Brain microvascular endothelial cell (primary cell): ENCODE results near the gene POLR3GL.
"Not testable (repeated sequence)": the region's sequence is repeated elsewhere in the genome, so short reads cannot be mapped to it uniquely, and the experiment has no call there.

Experiments
- DNase-seq: peaks from one replicate; pipeline ENCODE4 v3.0.0-alpha.2; 2020
- H3K27ac ChIP-seq: fragments of 250-450 bp; sonication (Bioruptor Pico); 2 replicates; pipeline ENCODE4 v1.5.1; 2020; ENCODE audit warnings: mild to moderate bottlenecking, moderate library complexity
- H3K27me3 ChIP-seq: fragments of 250-450 bp; sonication (Bioruptor Pico); replicated peaks from 2 replicates; pipeline ENCODE4 v1.5.1; 2020; ENCODE audit warnings: mild to moderate bottlenecking
- H3K36me3 ChIP-seq: fragments of 250-450 bp; sonication (Bioruptor Pico); replicated peaks from 2 replicates; pipeline ENCODE4 v1.5.1; 2020; ENCODE audit warnings: mild to moderate bottlenecking
- H3K4me3 ChIP-seq: 2 replicates; pipeline ENCODE4 v1.5.1; 2011; ENCODE audit warnings: low read depth, mild to moderate bottlenecking, control low read depth, low read length, moderate library complexity
- in situ Hi-C: cut with HindIII; loops from 2 replicates; pipeline ENCODE4 v1.10.0; 2017; ENCODE audit warnings: low sequenced_read_pairs, low pct_ligation_motif_present
- TF ChIP-seq, protein P1 (sequence below): IDR thresholded peaks from 2 replicates; pipeline ENCODE4 v1.5.1; 2011; ENCODE audit warnings: low read depth, mild to moderate bottlenecking, moderate library complexity, low read length, control low read depth, inconsistent platforms; ENCODE audit errors: missing control alignments

The POLR3GL gene

DNA sequence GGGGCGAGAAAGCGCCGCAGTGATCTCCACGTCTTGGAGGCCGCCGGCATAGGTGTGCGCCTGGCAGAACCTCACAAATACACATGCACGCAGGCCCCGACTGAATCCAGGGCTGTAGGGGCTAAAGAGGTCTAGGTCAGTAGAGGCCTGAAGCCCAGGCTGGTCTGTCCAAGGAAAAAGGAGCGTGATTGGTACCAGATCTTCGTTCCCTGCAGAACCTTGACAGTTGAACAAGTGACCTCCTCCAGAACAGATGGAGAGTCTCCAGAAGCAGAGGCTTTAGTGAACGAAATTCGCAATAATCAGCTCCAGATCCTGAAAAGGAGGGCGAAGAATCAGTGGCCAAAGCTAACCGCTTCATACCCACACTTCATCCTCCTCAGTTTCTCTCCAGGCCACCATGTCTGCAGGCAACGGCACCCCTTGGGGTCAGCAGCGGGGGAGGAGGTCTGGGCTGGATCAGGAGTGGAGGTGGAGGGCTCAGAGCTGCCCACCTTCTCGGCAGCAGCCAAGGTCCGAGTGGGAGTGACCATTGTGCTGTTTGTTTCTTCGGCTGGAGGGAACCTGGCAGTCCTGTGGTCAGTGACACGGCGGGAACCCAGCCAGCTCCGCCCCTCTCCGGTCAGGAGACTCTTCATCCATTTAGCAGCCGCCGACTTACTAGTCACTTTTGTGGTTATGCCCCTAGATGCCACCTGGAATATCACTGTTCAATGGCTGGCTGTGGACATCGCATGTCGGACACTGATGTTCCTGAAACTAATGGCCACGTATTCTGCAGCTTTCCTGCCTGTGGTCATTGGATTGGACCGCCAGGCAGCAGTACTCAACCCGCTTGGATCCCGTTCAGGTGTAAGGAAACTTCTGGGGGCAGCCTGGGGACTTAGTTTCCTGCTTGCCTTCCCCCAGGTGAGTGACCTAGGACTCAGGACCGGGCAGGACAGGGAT is 45.2 kb upstream of the POLR3GL start:
- TF ChIP-seq, protein P1, sequence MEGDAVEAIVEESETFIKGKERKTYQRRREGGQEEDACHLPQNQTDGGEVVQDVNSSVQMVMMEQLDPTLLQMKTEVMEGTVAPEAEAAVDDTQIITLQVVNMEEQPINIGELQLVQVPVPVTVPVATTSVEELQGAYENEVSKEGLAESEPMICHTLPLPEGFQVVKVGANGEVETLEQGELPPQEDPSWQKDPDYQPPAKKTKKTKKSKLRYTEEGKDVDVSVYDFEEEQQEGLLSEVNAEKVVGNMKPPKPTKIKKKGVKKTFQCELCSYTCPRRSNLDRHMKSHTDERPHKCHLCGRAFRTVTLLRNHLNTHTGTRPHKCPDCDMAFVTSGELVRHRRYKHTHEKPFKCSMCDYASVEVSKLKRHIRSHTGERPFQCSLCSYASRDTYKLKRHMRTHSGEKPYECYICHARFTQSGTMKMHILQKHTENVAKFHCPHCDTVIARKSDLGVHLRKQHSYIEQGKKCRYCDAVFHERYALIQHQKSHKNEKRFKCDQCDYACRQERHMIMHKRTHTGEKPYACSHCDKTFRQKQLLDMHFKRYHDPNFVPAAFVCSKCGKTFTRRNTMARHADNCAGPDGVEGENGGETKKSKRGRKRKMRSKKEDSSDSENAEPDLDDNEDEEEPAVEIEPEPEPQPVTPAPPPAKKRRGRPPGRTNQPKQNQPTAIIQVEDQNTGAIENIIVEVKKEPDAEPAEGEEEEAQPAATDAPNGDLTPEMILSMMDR = peak; percentile 5
- in situ Hi-C loops = no loop called here
- Histone ChIP-seq H3K4me3 (peak overlapping the region; percentile 92), H3K27ac (peak overlapping the region; percentile 89), H3K36me3 (peaks cover 8% of the 10 kb centered on the region), H3K27me3 (no peaks in the 10 kb centered on the region)
- DNase-seq = peak; percentile 48

DNA sequence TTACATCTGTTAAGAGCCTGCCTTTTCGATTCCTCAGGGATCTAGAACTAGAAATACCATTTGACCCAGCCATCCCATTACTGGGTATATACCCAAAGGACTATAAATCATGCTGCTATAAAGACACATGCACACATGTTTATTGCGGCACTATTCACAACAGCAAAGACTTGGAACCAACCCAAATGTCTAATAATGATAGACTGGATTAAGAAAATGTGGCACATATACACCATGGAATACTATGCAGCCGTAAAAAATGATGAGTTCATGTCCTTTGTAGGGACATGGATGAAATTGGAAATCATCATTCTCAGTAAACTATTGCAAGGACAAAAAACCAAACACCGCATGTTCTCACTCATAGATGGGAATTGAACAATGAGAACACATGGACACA is 44.2 kb upstream of the POLR3GL start:
- DNase-seq, H3K27me3 ChIP-seq, in situ Hi-C loops, H3K4me3 ChIP-seq, H3K36me3 ChIP-seq, H3K27ac ChIP-seq: not testable (repeated sequence)

DNA sequence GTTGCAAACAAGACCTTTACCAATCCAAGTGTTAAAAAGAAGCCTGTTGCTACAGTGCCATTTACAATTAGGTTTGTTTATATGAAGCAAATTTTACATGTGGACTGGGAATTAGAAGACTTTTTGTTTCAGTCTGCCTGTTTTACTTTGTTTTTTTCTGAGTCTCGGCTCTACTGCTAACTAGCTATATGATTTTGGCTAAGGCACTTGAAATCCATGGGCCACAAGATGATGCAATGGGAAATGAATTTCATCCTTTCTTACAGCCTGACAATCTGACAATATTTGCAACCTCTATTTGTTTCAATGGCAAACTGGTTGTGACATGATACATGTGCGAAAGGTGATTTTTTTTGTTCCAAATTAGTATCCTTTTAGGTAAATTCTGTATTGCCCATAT is 42.2 kb upstream of the POLR3GL start:
- TF ChIP-seq, protein P1 = no peak
- Histone ChIP-seq H3K27ac (no peak overlapping the region), H3K36me3 (peaks cover 9% of the 10 kb centered on the region), H3K27me3 (no peaks in the 10 kb centered on the region), H3K4me3 (no peak overlapping the region)
- in situ Hi-C loops = no loop called here
- no peak for DNase-seq

DNA sequence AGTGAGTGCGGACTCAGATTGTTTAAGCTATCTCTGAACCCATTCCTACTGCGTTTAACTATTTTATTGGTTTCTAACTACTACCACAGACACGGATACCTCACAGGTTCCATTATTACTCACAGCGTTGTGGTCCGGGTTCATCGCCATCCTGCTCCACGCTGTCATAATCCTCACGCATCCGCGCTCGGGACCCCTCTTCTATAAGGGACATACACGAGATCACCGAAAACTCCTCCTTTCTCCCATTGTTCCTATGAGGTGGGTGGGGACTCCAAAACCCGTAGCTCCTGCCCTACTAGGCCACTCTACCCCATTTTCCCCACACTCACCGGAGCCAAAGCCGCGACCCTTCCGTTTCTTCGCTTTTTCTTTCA is 37.8 kb upstream of the POLR3GL start:
- peaks cover 9% of the 10 kb centered on the region for H3K36me3 ChIP-seq
- DNase-seq = peak; percentile 9
- TF ChIP-seq, protein P1 = no peak
- H3K4me3 ChIP-seq = peak overlapping the region; percentile 74
- no peaks in the 10 kb centered on the region for H3K27me3 ChIP-seq
- in situ Hi-C loops = no loop called here
- H3K27ac ChIP-seq = peak overlapping the region; percentile 87

DNA sequence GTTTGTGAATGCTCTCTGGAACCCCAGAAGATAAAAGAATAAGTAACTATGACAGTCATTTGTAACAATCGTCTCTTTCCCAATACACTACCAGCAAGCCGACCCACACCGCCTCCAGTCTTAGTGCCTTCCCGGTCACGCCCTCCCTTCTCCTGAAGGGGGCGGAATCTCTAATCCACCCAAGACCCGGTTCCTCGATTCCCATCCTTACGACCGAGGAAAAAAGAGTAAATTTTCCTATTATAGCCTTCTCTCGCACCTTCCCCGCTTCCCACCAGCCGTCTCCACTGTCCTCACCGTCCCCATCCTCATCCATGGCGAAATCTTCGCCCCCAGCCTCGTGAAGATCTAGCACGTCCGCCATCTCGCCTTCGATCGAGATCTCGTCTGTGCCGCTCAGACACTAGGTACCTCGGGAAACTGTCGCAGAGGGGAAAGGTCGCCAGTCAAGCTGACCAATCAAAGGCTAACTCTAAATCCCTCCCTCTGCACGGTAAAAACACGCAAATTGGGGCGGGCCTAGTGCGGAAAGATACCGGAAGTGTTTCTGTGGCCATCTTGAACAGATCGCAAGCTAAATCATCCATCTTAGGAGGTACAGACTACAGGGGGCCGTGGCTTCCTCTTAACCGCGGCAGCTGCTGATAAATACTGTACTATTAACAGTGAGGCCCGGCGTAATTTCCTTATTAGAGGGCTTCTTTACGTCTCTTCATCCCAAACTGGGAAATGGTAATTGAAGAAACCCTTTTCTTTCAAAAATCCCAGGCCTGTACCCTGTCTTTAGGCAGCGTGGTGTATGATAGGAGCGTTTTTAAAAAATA is 37.2 kb upstream of the POLR3GL start, which contains the start of gene RBM8A:
Gene RBM8A, minus strand, starts transcription at position 422 of the 824 bp plus-strand sequence. Its CDS starts 58 bp downstream, at position 364.
- Histone ChIP-seq H3K4me3 (peak within 1 kb of the TSS; percentile 74), H3K36me3 (peaks cover 11% of the 10 kb centered on the region), H3K27me3 (no peaks in the 10 kb centered on the region), H3K27ac (peak within 1 kb of the TSS; percentile 87)
- DNase-seq = peak; percentile 98
- in situ Hi-C loops = no loop called here
- TF ChIP-seq, protein P1 = peak; percentile 79
